COLO829 (cell line): ENCODE data around the gene ACACA.
"Not testable (repeated sequence)": the region's sequence is repeated elsewhere in the genome, so short reads cannot be mapped to it uniquely, and the experiment has no call there.

ENCODE experiments used
- DNase-seq: peaks from one replicate; pipeline ENCODE4 v3.0.0; 2012; ENCODE audit warnings: low spot score

ACACA gene

DNA sequence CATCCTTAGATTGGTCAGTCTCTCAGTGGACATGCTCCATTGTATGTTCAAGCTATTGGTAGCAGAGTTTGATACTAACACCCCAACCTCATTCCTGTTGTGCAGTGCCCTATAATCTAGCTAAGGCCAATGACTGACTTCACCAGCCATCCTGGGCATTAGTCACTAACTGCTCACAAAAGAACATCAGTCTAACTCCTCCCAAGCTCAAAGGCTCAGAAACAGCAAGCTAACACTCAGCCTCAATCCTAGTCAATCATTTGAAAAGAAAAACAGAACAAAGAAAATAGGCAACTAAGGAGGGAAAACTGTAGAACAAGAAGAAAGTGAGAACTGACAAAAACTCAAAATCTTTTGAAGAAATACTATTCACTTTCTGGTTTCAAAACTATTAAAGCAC is 229.9 kb downstream of the ACACA start:
- peak; percentile 40 for DNase-seq

GRCh38 chr17:37174205-37174604 is 232.4 kb downstream of the ACACA start:
- peak; percentile 16 for DNase-seq

DNA sequence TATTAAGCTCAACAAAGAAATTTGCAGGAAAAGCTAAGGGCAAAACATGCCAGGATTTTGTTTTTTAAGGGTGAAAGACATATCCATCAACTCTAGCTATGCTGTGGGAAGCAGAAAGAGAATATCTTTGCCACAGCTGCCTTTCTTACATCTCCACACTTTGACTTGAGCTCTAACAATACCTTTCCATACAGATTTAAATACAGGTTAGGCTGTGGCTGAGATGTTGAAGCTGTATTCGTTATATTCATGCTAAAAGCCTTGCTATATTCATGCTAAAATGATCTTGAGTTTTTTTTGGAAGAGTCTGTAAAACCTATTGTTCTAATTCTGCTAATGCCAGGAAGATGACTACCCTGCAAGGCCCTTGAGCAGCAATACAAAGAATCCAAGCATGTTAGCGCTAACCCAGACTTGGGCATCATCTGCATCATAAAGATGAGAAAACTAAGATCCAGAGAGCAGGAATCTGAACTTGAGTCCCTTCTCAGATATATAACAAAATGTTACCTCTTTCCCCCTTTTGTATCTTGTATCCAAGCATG is 235.7 kb downstream of the ACACA start:
- DNase-seq: no peak

- no peak for DNase-seq
Observed at GRCh38 chr17:37168731-37169353, 237.8 kb downstream of the ACACA start.

GRCh38 chr17:37167756-37168155 is 238.9 kb downstream of the ACACA start:
- DNase-seq: no peak

DNA sequence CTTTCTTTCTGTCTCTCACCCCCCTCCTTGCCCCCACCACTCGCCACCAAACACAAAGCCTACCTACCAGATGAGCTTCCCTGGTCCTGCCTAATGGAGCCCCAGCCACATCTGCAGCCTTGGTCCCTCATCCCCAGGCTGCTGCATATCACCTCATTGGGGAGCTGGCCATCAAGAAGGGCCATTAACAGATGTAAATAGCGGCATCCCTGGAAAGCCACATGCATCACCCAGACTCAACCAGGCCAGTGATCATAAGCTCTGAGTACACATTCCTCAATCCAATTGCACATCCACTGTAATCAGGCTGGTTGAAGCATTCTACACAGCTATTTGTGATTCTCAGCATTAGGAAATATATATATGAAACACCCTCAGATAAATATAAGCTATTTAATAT is 242.6 kb downstream of the ACACA start:
- DNase-seq: no peak

DNA sequence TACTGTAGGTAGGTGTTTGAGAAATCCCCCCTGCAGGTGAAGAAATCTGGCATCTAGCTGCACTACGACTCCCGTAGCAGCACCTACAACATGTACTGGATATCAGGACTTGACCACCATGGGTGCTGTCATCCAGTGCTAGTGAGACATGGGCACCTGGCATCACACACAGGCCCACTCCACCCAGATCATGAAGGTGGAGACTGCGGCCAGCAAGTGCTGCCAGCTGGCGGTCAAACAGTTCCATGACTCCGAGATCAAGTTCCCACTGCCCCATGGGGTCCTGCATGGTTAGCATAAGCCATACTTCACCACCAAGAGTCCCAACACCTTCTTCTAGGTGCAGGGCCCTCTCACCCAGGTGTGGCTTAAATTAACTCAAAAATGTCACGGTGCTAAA is 243.8 kb downstream of the ACACA start:
- DNase-seq: no peak

- peak; percentile 70 for DNase-seq
Observed at GRCh38 chr17:37160944-37161343, 245.7 kb downstream of the ACACA start.

- no peak for DNase-seq
Observed at GRCh38 chr17:37158290-37158689, 248.3 kb downstream of the ACACA start.

DNA sequence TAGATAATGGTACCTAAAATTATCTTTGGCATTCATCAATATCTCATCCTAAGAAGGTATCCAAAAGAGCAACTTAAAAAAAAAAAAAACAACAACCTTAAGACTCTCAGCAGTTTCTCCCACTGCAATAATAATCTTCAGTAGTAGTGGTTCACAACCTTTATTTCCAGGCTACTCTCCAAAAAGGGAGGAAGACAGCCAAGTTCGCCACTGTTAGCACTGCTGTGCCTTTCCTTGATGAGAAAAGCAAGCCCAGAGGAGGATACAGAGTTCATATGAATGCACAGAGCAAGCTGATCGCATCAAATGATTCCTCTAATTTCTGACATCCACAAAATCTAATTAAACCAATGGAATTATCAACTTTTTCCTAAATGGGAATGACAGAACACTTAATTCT is 258.5 kb downstream of the ACACA start:
- no peak for DNase-seq

DNA sequence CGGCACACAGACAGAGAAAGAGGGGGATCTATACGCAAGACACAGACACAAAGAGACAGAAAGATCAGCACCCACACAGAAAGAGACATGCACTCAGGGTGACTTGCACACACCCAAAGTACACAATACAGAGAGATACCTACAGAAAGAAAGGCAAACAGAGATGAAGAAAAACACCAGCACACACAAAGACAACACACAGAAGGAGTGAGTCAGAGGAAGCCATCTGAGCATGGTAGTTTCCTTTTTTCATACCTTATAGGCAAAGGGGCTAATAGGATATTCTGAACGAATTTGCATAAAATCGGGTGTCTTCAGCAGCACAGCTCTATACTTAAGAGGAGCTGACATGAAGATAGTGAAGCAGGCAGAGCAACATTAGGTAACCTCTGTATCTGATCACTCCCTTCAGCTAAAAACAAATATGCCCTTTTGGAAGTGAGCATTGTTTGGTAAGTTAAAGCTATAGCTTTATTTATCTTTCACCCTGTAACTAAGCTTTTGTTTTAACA is 259.3 kb downstream of the ACACA start:
- DNase-seq: peak; percentile 18

- no peak for DNase-seq
Observed at GRCh38 chr17:37146086-37147064, 260.3 kb downstream of the ACACA start.

DNA sequence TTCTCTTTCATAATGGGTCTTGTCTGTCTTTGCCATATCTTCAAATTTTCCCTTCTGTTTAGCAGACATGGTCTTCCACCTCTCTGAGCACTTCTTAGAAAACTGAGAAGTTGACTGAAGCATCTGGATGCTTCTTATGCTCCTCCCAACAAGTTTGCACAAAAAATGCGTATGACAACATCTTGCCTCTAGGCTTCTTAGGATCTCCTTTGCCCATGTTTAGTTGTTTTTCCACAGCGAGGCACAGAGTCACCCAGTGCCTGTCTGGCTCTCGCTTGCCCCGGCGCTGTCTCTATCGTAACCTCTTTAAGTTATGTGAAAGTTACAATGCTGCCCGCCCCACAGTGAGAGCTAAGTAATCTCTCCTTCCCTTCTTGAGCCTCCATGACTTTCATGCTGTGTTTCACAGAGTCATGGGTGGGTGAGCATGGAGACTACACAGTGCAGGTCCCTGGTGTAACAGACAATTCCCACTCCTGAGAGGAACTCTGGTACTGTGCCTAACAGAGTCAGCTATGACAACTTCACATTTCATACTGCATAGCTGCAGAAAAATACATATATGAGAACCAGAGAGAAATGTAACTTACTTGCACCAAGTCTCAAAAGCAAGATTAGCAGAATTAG is 262.4 kb downstream of the ACACA start:
- DNase-seq: no peak

DNA sequence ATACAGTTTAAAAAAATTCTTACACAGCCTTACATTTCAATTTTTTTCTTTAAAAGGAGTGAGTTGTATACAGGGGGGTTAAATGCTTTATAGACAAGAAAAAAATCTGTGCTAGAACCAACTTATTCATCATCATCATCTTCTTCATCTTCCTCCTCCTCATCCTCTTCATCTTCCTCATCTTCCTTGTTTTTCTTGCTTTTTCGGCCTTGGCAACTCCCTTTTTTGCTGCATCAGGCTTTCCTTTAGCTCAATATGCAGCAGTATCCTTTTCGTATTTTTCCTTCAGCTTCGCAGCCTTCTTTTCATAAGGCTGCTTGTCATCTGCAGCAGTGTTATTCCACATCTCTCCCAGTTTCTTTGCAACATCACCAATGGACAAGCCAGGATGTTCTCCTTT is 263.1 kb downstream of the ACACA start:
- DNase-seq: not testable (repeated sequence)

DNA sequence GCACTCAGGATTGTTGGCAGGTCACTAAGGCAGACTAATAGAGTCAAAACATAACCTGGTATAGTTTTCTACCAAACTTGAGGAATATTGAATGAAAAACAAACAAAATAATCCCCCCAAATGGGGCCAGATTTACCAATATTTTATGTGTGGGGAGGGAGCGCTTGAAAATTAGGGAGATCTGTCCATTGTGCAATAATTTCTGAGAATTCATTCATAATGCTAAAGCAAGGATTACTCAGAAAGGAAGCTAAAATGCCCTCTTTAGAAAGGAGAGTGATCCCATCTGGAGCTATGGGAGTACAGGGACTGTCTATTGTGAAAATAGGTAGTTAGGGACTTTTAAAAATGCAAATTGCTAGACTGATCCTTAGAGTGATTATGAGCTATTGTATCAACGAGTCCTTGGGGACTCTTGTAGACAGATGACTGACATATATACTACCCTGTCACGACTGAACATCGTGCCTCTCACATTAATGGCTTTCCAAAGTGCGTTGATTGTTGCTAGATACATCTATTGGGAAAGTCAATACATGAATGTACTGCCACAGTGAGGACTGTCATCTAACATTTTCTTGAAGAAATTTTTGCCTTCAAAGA is 264.2 kb downstream of the ACACA start:
- DNase-seq: no peak

GRCh38 chr17:37138571-37139120 is 268.0 kb downstream of the ACACA start:
- DNase-seq: peak; percentile 66

DNA sequence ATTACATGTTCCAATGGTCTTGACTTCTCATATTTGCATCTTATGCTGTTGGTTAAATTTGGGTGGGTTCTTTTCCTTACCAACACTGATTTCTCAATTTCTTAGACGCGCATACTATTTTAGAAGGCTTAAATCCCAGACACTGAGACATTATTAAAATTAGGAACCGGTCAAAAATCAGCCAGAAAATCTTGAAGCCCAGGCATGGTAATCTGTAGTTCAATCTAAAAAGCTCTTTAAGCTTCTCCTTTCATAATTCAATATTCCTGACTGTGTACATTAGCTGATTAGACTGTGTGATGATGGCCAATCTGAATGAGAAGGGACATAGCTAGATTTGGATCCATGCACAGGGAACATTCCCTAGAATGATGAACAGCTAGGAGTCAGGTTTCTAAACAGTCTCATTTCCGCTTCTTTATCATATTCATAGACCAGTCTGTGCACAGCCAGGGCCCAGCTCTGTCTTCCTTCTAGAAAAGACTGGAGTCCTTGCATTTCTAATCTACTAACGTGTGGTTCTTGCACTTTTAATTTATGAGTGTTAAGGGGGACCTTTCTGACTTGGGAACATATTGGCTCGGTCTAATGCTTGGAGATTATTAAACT is 268.6 kb downstream of the ACACA start:
- no peak for DNase-seq

DNA sequence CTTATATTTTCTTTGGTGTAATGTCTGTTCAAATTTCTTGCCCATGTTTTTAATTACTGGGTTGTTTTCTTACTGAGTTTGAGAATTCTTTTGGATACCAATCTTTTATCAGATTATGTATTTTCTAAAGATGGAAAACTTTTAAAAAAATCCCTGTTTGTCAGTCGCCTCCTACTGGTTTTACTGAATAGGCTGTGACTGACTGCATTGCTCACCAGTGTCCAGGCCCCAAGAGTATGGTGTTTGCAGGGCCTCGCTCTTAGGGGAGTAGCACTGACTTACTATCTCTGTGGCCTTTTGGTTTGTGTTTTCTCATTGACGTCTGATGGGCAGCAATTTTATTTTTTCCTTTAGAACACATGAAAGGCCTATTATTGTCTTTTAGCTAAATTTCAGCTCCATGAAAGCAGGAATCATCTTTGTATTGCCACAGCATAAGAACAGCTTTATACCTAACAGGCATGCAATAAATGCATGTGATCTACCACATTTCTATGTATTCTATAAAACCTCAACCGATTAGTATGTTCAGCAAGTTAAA is 269.5 kb downstream of the ACACA start:
- DNase-seq: no peak

DNA sequence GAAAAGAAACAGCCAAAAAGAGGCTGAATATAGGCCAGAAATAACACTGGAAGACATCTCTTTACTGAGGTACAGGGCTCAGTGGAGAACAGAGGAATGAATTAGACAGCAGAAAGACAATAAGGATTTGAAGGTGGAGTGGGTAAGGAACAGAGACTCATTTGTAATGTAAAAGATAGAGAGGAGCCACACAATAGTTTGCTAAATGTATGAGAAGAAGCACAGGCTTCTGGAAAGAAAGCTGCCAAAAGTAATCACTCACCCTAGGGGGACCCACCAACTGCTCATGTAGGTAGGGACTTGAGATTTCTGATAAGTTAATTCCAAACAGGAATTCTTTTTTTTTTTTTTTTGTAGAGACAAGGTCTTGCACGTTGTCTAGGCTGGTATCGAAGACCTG is 271.1 kb downstream of the ACACA start:
- DNase-seq: no peak

DNA sequence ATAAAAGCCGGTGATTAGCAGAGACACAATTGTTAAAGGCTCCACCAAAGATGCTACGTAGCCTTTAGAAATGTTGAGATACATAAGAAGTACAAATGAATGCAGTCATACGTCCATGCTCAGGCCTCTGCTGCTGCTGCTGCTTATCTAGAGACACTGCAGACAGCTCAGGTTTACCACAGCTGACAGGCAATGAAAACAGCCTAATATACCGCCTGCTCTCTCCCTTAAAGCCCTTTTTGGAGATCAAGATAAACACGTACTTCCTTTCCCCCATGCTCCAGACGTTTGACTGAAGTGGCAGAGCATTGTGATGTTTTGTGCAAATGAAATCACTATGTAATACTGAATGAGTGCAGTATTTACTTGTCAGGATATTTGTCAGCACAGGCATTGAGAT is 272.6 kb downstream of the ACACA start:
- no peak for DNase-seq

GRCh38 chr17:37133136-37133535 is 273.5 kb downstream of the ACACA start:
- DNase-seq: no peak
